ENCODE measurements around the gene MEIS3.

The MEIS3 gene

DNA sequence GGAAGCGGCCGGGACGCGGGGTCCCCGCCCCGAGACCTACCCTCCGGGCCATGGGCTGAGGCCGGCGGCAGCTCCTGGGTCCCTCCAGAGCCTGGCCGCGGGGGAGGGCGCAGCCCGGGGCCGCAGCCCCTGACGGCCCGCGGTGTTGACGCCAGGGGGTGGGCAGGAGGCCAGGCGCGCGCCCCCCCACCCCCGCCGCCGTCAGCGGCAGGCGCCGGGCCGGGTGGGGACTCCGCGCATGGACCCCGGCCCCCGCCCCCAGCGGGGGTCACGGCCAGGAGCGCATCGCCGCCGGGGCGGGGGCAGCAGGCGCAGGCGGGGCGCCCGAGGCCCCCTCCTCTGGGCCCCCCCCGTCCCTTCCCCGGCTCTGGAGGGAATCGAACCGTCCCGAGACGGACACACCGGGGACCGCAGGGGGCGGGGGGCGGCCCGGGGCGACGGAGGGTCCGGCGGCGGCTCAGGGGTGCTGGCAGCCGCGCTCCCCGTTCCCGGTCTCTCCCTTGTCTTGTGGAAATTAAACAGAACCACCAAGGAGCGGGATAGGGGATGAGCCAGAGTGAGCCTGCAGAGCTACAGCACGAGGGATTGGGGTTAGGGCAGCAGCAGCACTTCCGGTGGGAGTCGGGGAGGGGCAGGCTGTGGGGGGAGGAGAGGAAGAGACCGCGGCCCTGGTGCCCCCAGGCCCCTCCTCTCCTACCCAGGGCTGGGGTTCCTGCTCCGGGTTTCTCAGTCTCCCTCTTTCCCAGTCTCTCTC is at the start of gene MEIS3:
MEIS3 (minus strand) TSS at position 498 of the 754 bp plus-strand sequence; CDS start at position 52, 446 bp downstream.
- Histone ChIP-seq H3K4me3 (ENCODE audit: low read length in 2 of 2) (peak within 1 kb of the TSS; percentile 40 to 41), H3K27ac (ENCODE audit: low read depth in 2 of 2, low read length in 2 of 2) (no peak within 1 kb of the TSS), H3K36me3 (ENCODE audit: control insufficient read depth in 2 of 2, insufficient read depth in 2 of 2, low read length in 2 of 2) (no peaks in the 10 kb centered on the region), H3K9ac (ENCODE audit: low read depth in 1 of 2, low read length in 2 of 2) (peak within 1 kb of the TSS in 1 of 2 donors; percentile 27), H3K4me1 (ENCODE audit: control insufficient read depth in 2 of 2, insufficient read depth in 2 of 2, low read length in 2 of 2) (peaks cover 0 to 3% of the 10 kb centered on the region in 2 donors), H3K27me3 (ENCODE audit: control insufficient read depth in 2 of 2, insufficient read depth in 2 of 2, low read length in 2 of 2) (peaks cover 41 to 68% of the 10 kb centered on the region in 2 donors), H3K9me3 (ENCODE audit: control insufficient read depth in 2 of 2, low read length in 2 of 2) (no peaks in the 10 kb centered on the region)

GRCh38 chr19:47467914-47468313 is 48.6 kb upstream of the MEIS3 start:
- Histone ChIP-seq H3K27ac (ENCODE audit: low read depth in 2 of 2, low read length in 2 of 2) (no peak overlapping the region), H3K27me3 (ENCODE audit: control insufficient read depth in 2 of 2, insufficient read depth in 2 of 2, low read length in 2 of 2) (peaks cover 23 to 35% of the 10 kb centered on the region in 2 donors), H3K4me1 (ENCODE audit: control insufficient read depth in 2 of 2, insufficient read depth in 2 of 2, low read length in 2 of 2) (no peaks in the 10 kb centered on the region)

GRCh38 chr19:47465957-47466356 is 46.6 kb upstream of the MEIS3 start:
- H3K27ac ChIP-seq (ENCODE audit: low read depth in 2 of 2, low read length in 2 of 2): no peak overlapping the region
- no peaks in the 10 kb centered on the region for H3K4me1 ChIP-seq (ENCODE audit: control insufficient read depth in 2 of 2, insufficient read depth in 2 of 2, low read length in 2 of 2)
- H3K36me3 ChIP-seq (ENCODE audit: control insufficient read depth in 2 of 2, insufficient read depth in 2 of 2, low read length in 2 of 2): no peaks in the 10 kb centered on the region
- H3K27me3 ChIP-seq (ENCODE audit: control insufficient read depth in 2 of 2, insufficient read depth in 2 of 2, low read length in 2 of 2): peaks cover 17 to 27% of the 10 kb centered on the region in 2 donors
- no peak overlapping the region for H3K9ac ChIP-seq (ENCODE audit: low read depth in 1 of 2, low read length in 2 of 2)
- H3K4me3 ChIP-seq (ENCODE audit: low read length in 2 of 2): no peak overlapping the region
- no peaks in the 10 kb centered on the region for H3K9me3 ChIP-seq (ENCODE audit: control insufficient read depth in 2 of 2, low read length in 2 of 2)

More at GRCh38 chr19:47467914-47468313, 48.6 kb upstream of the MEIS3 start:
- Histone ChIP-seq H3K4me3 (ENCODE audit: low read length in 2 of 2) (no peak overlapping the region), H3K9me3 (ENCODE audit: control insufficient read depth in 2 of 2, low read length in 2 of 2) (no peaks in the 10 kb centered on the region), H3K36me3 (ENCODE audit: control insufficient read depth in 2 of 2, insufficient read depth in 2 of 2, low read length in 2 of 2) (no peaks in the 10 kb centered on the region), H3K9ac (ENCODE audit: low read depth in 1 of 2, low read length in 2 of 2) (no peak overlapping the region)

DNA sequence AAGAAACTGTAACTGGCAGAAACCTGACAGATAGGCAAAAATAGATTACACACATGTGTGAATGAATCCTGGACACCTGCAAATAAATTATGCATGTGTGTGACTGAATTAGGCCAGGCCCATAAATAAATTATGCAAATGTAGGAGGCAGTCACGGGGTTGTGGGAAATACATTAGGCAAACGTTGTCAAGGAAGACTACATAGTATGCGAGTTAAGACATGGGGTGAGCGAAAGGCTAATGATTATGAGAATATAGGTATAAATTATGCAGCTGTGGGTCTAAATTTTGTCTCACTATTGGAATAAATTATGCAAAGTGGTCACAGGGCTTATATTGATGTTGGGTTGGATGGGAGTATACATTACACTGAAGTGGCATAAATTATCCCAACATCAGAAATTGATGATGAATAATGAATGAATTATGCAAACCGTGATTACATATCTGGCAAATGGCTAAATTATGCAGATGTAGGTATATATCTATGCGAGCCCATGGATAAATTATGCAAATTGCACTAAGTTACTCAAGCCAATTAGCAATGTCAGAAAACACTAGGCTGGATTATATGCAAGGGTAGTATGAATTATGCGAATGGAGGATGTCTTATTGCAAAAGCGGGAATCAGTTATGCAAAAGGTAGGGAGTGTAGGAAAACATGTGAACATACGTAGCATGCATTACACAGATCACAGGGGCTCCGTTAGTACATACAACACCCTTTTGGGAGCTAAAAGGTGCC is 45.5 kb upstream of the MEIS3 start:
- no peak overlapping the region for H3K27ac ChIP-seq (ENCODE audit: low read depth in 2 of 2, low read length in 2 of 2)
- peaks cover 14 to 20% of the 10 kb centered on the region in 2 donors for H3K27me3 ChIP-seq (ENCODE audit: control insufficient read depth in 2 of 2, insufficient read depth in 2 of 2, low read length in 2 of 2)
- no peak overlapping the region for H3K4me3 ChIP-seq (ENCODE audit: low read length in 2 of 2)
- no peaks in the 10 kb centered on the region for H3K9me3 ChIP-seq (ENCODE audit: control insufficient read depth in 2 of 2, low read length in 2 of 2)
- no peaks in the 10 kb centered on the region for H3K36me3 ChIP-seq (ENCODE audit: control insufficient read depth in 2 of 2, insufficient read depth in 2 of 2, low read length in 2 of 2)
- no peaks in the 10 kb centered on the region for H3K4me1 ChIP-seq (ENCODE audit: control insufficient read depth in 2 of 2, insufficient read depth in 2 of 2, low read length in 2 of 2)
- H3K9ac ChIP-seq (ENCODE audit: low read depth in 1 of 2, low read length in 2 of 2): no peak overlapping the region

- no peak overlapping the region for H3K4me3 ChIP-seq (ENCODE audit: low read length in 2 of 2)
- H3K9me3 ChIP-seq (ENCODE audit: control insufficient read depth in 2 of 2, low read length in 2 of 2): no peaks in the 10 kb centered on the region
- H3K36me3 ChIP-seq (ENCODE audit: control insufficient read depth in 2 of 2, insufficient read depth in 2 of 2, low read length in 2 of 2): no peaks in the 10 kb centered on the region
- H3K4me1 ChIP-seq (ENCODE audit: control insufficient read depth in 2 of 2, insufficient read depth in 2 of 2, low read length in 2 of 2): no peaks in the 10 kb centered on the region
- H3K27ac ChIP-seq (ENCODE audit: low read depth in 2 of 2, low read length in 2 of 2): no peak overlapping the region
- H3K27me3 ChIP-seq (ENCODE audit: control insufficient read depth in 2 of 2, insufficient read depth in 2 of 2, low read length in 2 of 2): peaks cover 18 to 33% of the 10 kb centered on the region in 2 donors
- no peak overlapping the region for H3K9ac ChIP-seq (ENCODE audit: low read depth in 1 of 2, low read length in 2 of 2)
Observed at GRCh38 chr19:47461876-47462275, 42.5 kb upstream of the MEIS3 start.

GRCh38 chr19:47459477-47459876 is 40.1 kb upstream of the MEIS3 start:
- no peaks in the 10 kb centered on the region for H3K36me3 ChIP-seq (ENCODE audit: control insufficient read depth in 2 of 2, insufficient read depth in 2 of 2, low read length in 2 of 2)
- H3K27ac ChIP-seq (ENCODE audit: low read depth in 2 of 2, low read length in 2 of 2): no peak overlapping the region
- no peaks in the 10 kb centered on the region for H3K4me1 ChIP-seq (ENCODE audit: control insufficient read depth in 2 of 2, insufficient read depth in 2 of 2, low read length in 2 of 2)
- no peak overlapping the region for H3K4me3 ChIP-seq (ENCODE audit: low read length in 2 of 2)
- H3K9ac ChIP-seq (ENCODE audit: low read depth in 1 of 2, low read length in 2 of 2): no peak overlapping the region
- peaks cover 25 to 47% of the 10 kb centered on the region in 2 donors for H3K27me3 ChIP-seq (ENCODE audit: control insufficient read depth in 2 of 2, insufficient read depth in 2 of 2, low read length in 2 of 2)
- H3K9me3 ChIP-seq (ENCODE audit: control insufficient read depth in 2 of 2, low read length in 2 of 2): peaks cover 9% of the 10 kb centered on the region in 2 donors

DNA sequence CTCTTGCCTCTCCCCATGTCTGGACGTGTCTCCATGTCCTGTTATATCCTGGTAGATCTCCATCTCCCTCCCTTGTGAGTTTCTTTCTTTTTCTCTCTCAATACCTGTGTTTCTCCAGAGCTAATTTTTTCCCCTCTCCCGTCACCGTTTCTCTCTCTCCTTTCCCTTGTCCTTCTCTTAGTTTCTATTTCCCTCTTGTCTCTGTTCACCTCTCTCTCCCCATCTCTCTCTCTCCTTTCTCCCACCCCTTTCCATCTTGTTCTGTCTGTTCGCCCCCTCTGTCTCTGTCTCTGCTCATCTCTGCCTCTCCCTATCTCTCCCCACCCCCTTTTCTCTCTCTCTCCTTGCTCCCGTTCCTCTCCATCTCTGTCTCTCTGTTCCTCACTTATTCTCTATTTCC is 39.3 kb upstream of the MEIS3 start:
- Histone ChIP-seq H3K9me3 (ENCODE audit: control insufficient read depth in 2 of 2, low read length in 2 of 2) (peaks cover 9% of the 10 kb centered on the region in 2 donors), H3K36me3 (ENCODE audit: control insufficient read depth in 2 of 2, insufficient read depth in 2 of 2, low read length in 2 of 2) (no peaks in the 10 kb centered on the region), H3K4me3 (ENCODE audit: low read length in 2 of 2) (no peak overlapping the region), H3K27ac (ENCODE audit: low read depth in 2 of 2, low read length in 2 of 2) (no peak overlapping the region), H3K27me3 (ENCODE audit: control insufficient read depth in 2 of 2, insufficient read depth in 2 of 2, low read length in 2 of 2) (peaks cover 25 to 47% of the 10 kb centered on the region in 2 donors), H3K4me1 (ENCODE audit: control insufficient read depth in 2 of 2, insufficient read depth in 2 of 2, low read length in 2 of 2) (no peaks in the 10 kb centered on the region), H3K9ac (ENCODE audit: low read depth in 1 of 2, low read length in 2 of 2) (no peak overlapping the region)

DNA sequence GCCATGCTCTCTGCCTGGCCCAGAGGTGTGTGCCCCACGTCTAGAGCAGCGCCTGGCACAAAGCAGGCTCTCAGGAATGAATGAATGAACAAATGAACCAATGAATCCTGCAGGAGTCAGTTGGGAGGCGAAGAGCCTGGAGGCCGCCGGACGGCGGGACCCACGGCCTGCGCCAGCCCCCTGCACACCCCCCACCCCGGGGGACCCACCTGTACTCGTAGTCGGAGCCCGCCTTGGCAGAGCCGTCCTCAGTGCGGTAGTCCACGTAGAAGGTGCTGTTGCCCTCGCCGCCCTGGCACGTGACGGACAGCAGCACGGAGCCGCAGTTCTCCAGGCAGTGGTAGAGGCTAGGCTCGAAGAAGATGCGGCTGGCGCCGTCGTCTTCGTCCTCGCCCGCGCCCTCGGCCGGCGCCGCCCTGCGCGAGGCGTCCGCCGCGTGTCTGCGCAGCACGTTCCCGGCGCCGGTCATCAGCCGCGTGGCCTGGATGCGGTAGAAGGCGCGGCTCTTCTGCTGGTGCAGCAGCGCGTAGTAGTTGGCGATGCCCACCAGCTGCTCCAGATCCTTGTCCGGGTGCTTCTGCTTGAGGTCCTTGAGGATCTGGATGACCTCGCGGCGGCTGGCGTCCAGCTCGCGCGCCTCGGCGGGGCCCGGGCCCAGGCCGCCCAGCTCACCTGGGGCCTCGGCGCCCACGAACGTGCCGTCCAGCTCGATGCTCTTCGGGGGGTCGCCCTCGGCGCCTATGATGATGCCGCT is 37.6 kb upstream of the MEIS3 start:
- Histone ChIP-seq H3K9me3 (ENCODE audit: control insufficient read depth in 2 of 2, low read length in 2 of 2) (peaks cover 9% of the 10 kb centered on the region in 2 donors), H3K36me3 (ENCODE audit: control insufficient read depth in 2 of 2, insufficient read depth in 2 of 2, low read length in 2 of 2) (no peaks in the 10 kb centered on the region), H3K4me1 (ENCODE audit: control insufficient read depth in 2 of 2, insufficient read depth in 2 of 2, low read length in 2 of 2) (no peaks in the 10 kb centered on the region), H3K4me3 (ENCODE audit: low read length in 2 of 2) (no peak overlapping the region), H3K9ac (ENCODE audit: low read depth in 1 of 2, low read length in 2 of 2) (no peak overlapping the region), H3K27ac (ENCODE audit: low read depth in 2 of 2, low read length in 2 of 2) (no peak overlapping the region), H3K27me3 (ENCODE audit: control insufficient read depth in 2 of 2, insufficient read depth in 2 of 2, low read length in 2 of 2) (peaks cover 25 to 49% of the 10 kb centered on the region in 2 donors)

DNA sequence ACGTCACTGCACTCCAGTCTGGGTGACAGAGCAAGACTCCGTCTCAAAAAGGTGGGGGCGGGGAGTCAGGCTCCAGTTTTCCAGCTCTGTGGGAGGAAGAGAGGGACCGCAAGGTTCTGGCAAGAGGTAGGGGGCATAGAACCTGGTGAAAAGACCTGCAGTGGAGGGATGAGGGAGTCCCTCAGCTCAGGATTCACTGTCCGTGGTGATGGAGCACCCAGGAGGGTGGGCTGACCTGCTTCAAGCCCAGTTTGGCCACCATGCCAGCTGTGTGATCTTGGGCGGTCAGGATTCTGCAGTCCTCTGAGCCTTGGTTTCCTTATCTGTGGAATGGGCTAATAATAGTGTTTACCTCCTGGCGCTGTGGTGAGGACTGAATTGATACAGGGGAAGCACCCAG is 31.2 kb upstream of the MEIS3 start:
- H3K36me3 ChIP-seq (ENCODE audit: control insufficient read depth in 2 of 2, insufficient read depth in 2 of 2, low read length in 2 of 2): no peaks in the 10 kb centered on the region
- H3K27ac ChIP-seq (ENCODE audit: low read depth in 2 of 2, low read length in 2 of 2): no peak overlapping the region
- peaks cover 0 to 3% of the 10 kb centered on the region in 2 donors for H3K4me1 ChIP-seq (ENCODE audit: control insufficient read depth in 2 of 2, insufficient read depth in 2 of 2, low read length in 2 of 2)
- H3K4me3 ChIP-seq (ENCODE audit: low read length in 2 of 2): no peak overlapping the region
- peaks cover 21 to 37% of the 10 kb centered on the region in 2 donors for H3K27me3 ChIP-seq (ENCODE audit: control insufficient read depth in 2 of 2, insufficient read depth in 2 of 2, low read length in 2 of 2)
- no peak overlapping the region for H3K9ac ChIP-seq (ENCODE audit: low read depth in 1 of 2, low read length in 2 of 2)
- H3K9me3 ChIP-seq (ENCODE audit: control insufficient read depth in 2 of 2, low read length in 2 of 2): peaks cover under 1% of the 10 kb centered on the region in 2 donors

GRCh38 chr19:47448360-47448727 is 29.0 kb upstream of the MEIS3 start:
- Histone ChIP-seq H3K4me3 (ENCODE audit: low read length in 2 of 2) (no peak overlapping the region), H3K4me1 (ENCODE audit: control insufficient read depth in 2 of 2, insufficient read depth in 2 of 2, low read length in 2 of 2) (peaks cover 0 to 3% of the 10 kb centered on the region in 2 donors), H3K27me3 (ENCODE audit: control insufficient read depth in 2 of 2, insufficient read depth in 2 of 2, low read length in 2 of 2) (peaks cover 37 to 45% of the 10 kb centered on the region in 2 donors), H3K9ac (ENCODE audit: low read depth in 1 of 2, low read length in 2 of 2) (no peak overlapping the region), H3K9me3 (ENCODE audit: control insufficient read depth in 2 of 2, low read length in 2 of 2) (no peaks in the 10 kb centered on the region), H3K27ac (ENCODE audit: low read depth in 2 of 2, low read length in 2 of 2) (no peak overlapping the region), H3K36me3 (ENCODE audit: control insufficient read depth in 2 of 2, insufficient read depth in 2 of 2, low read length in 2 of 2) (no peaks in the 10 kb centered on the region)

Measured in mucosa of rectum (tissue), 2 donors.